Activated gamma-delta T cell treated with Interleukin-2 at 50 U/mL for 16 hours (primary cell): Measurements from ENCODE around the gene GNAS-AS1.
"Not testable (repeated sequence)": the region's sequence is repeated elsewhere in the genome, so short reads cannot be mapped to it uniquely, and the experiment has no call there.

ENCODE experiments used
- DNase-seq: peaks from one replicate; pipeline ENCODE4 v3.0.0-alpha.2; 2020

Gene GNAS-AS1

GRCh38 chr20:58829531-58829941 lies 21.2 kb downstream of the GNAS-AS1 start:
- DNase-seq = no peak

DNA sequence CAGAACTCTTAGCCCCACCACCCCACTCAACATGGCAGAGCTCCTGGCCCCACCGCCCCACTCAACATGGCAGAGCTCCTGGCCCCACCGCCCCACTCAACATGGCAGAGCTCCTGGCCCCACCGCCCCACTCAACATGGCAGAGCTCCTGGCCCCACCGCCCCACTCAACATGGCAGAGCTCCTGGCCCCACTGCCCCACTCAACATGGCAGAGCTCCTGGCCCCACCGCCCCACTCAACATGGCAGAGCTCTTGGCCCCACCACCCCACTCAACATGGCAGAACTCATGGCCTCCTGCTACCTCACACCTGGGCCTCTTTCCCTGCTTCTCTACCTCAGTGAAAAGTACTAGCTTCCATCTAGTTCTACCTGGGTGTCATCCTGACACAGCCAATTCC lies 21.9 kb downstream of the GNAS-AS1 start:
- DNase-seq = not testable (repeated sequence)

DNA sequence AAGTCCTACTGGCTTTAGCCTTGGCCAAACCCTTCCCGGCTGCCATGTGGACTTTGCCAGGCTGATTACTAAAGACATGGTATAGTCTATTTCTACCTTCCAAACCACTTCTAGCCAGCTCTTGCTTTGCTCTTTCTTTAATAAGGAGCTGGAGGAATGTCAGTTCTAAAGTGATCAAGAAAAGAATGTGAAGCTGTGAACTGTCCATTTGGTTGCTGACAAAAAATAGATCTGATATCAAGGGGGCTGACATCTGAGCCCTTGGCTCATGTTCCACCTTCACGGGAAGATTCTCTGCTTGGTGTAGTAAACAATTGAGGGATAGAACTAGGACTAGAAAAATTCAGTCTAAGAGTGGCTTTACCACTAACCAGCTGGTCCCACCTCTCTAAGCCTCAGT lies 22.6 kb downstream of the GNAS-AS1 start:
- DNase-seq = no peak

- DNase-seq = no peak
These were observed 24.4 kb downstream of the GNAS-AS1 start for GRCh38 chr20:58826271-58826670.

DNA sequence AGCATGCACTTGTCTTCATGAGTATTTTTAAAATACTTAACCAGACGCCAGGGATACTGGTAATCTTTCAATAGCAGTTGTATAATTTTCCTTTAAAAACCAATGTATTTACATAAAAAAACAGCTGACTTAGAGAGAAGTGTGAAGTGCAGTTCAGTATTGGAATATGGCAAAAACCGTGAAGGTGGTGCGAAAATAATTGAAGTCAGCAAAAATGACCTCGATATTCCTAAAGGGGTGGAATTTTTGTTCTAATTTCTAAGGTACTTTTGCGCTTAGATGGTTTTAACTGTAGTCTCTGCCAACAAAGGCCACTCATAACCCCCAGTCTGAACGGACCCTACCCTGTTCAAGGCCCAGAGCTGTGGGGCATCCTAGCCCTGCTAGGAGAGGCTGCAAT lies 25.3 kb downstream of the GNAS-AS1 start:
- DNase-seq = no peak

DNA sequence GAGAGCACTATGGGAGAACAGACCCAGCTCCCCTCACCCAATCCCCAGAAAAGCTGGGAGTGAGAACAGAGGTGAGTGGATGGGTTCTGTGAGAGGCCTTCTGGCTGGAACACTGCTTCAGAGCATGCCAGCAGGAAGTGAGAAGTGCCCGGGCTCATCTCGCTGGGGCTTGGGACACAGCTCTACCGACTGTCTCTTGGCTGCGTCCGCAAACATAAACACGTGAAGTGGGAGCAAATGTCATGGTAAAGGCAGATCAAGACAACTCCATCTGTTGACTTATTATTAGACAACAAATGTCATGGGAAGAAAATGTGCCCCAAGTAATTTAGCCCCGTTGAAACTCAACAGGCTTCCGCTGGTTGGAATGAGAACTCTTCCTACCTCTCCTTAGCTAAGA lies 25.9 kb downstream of the GNAS-AS1 start:
- no peak for DNase-seq

DNA sequence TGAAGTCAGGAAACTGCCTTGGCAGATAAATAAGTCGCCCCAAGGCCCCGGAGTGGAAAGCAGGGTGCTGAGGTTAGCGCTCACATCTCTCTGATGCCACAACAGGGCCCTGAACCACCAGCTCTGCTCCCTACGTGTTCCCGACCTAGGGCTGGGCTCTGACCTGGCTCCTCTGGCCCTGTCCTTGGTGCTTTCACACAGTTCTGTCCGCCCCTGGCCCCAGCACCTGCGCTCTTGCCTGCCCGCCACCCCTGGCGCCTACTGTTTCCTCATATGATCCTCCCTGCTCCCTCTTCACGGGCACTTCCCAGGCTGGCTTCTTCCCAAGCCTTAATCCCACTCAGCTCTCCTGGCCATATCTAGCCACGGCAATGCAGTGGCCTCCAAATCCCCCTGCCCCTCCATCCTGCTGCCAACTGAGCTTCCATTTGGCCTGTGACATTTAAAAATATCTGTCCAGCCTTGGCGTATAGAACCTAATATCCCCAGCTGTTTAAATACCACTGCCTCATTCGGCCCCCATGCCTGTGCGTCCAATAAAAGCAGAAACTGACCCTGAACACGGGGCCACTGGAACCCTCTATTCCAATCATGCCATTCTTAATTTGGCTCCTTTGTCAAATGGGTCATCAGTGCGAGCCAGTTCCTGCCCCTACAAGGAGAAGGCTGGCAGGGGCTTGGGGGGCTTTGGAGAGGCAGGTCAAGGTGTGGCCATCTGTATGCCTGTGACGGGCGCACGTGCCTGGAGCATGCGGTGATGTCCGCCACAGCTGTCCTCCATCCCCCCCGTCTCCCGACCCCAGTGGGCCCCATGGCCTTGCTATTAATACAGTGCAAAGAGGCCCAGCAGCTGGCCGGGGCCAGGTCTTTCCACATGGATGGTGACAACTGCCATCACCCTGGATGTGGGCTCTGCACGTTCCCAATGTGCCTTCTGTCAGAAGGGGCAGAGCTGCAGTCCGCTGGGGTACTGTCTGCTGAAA lies 27.7 kb downstream of the GNAS-AS1 start:
- DNase-seq = no peak

- DNase-seq = no peak
These were observed 28.6 kb downstream of the GNAS-AS1 start for GRCh38 chr20:58822149-58822548.

GRCh38 chr20:58820515-58820914 lies 30.2 kb downstream of the GNAS-AS1 start:
- not testable (repeated sequence) for DNase-seq

- no peak for DNase-seq
These were observed 30.8 kb downstream of the GNAS-AS1 start for GRCh38 chr20:58819921-58820320.

GRCh38 chr20:58818586-58819285 lies 32.0 kb downstream of the GNAS-AS1 start:
- no peak for DNase-seq

DNA sequence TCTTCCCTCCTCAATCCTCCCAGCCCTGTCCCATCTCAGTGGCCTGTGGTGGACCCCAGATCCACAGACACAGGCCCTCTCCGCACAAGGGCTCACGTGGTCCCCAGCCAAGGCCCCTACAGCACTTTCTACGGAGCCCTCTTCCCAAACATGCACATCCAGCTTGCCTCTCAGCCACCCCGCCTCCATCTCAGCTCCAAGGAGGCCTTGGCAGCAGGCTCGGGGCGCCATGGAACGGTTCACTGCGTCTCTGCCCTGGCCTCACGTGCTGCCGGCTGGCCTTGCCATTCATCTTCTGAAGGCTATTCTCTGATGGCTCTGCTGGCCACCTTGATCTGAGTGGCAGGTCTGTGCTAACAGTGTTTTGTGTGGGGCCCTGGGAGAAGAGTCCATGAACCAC lies 33.0 kb downstream of the GNAS-AS1 start:
- DNase-seq = no peak

DNA sequence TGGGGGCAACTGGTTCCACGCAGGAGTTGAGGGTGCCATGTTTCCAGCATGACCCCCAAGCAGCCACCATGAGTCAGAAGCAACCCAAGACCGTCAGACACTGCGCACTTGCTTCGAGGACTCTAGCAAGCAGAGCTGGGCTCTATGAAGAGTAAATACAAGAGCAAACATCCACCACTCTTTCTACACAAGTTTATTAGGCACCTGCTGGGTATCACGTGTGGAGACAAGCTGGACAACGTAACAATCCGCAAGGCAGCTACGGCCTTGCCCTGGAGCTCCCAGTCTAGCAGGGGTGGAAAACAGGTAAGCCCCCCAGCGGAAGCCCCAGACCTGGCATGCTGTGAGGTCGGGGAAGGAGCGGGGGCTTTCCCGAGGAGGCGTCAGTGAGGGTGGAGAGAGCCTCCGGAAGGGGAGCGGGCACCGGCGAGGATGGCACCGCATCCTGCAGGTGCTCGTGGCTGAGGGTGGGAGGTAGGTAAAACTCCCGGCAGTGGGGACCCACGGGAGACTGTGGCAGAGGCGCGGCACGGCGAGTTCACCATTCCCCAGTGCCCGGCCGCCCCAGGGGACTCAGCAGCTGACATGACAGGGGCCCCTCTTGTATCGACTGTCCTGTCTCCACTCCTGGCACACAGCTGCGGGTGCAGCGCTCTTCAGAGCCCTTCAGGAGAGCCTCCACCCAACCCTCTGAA lies 33.6 kb downstream of the GNAS-AS1 start:
- no peak for DNase-seq

DNA sequence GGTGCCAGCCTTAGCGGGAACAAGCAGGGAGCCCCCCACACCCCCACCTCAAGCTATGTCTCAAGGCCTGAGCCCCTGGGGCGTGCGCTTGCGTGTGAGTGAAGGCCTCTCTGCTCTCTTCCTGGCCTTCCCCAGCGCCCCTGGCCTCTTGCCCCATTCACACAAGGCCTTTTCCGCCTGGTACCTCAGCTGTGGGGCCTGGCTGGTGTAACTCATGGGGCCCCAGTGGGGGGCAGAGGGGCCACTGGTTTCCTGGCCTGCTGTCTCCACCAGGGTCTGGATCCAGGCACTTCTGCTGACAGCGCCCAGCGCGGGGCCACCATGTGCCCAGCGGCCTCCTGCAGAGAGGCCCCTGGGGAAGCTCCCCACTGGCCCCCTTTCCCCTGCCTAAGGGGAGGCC lies 34.7 kb downstream of the GNAS-AS1 start:
- DNase-seq = no peak

DNA sequence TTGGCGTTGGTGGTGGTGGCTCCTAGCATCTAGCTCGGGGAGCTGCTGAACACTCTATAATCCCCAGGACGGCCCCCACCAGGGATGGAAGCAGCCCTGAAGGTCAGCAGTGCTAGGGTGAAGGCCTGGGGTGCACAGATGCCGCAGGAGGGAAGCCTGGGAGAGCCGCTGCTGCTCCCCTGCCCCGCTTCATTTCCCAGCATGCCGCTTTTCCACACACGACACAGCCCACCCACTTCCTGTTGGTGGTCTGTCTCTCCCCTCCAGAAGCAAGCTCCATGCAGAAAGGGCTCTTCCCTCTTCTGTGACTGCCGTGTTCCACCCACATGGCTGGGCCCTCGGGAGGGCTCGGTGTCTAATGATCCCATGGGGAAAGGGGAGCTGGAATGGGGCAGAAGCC lies 35.3 kb downstream of the GNAS-AS1 start:
- DNase-seq = no peak

GRCh38 chr20:58813369-58813768 lies 37.3 kb downstream of the GNAS-AS1 start:
- DNase-seq = no peak

- no peak for DNase-seq
These were observed 39.4 kb downstream of the GNAS-AS1 start for GRCh38 chr20:58811334-58811733.

DNA sequence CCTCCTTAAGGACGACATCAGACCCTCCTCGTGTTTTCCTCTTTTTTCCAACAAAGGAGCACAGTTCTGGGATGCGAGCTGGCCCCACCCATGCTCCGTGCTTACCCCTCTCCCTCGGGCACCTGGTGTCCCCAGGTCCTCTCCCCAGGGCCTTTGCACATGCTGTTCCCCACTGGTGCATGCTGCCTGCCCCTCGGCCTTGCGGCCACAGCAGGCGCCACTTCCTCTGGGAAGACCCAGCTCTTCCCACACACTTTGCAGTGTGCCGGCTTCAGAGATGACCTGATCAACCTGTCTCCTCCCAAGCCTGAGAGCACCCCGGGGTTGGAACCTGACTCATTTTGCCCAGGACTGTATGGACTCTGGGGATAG lies 39.8 kb downstream of the GNAS-AS1 start:
- DNase-seq = no peak

DNA sequence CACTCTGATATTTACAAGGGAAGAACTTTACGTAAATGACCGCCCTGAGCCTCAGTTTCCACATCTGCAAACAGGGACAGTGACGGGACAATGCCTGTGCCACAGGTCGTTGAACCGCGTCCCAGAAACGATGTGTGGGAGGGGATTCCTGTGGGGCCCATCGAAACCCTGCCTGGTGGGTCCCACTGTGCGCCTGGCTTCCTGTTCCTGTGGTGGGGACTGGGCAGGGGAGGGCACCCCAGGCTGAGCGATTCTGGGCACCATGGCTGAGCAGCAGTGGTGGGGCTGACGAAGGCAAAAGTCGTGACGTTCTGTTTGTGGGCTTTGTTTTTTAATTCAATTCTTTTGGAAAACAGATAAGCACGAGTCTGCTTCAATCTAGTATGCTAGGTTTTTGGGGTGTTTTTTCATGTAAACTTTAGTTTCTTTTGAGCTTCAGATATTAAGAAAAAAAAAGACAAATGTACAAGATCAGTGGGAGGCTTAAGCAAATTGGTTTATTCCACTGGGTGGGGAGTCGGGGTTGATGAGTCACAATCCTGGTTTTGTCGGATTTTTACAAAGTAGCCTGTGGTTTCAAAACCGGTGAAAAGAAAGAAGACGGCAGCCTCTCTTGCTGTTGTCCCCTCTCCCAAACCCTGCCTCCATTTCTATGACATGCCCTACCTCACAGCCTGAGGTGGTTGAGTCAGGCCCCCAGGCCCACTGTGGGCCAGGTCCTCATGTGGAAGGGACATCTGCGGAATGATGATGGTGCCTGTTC lies 40.4 kb downstream of the GNAS-AS1 start:
- DNase-seq = no peak

- no peak for DNase-seq
These were observed 42.2 kb downstream of the GNAS-AS1 start for GRCh38 chr20:58808271-58809046.

DNA sequence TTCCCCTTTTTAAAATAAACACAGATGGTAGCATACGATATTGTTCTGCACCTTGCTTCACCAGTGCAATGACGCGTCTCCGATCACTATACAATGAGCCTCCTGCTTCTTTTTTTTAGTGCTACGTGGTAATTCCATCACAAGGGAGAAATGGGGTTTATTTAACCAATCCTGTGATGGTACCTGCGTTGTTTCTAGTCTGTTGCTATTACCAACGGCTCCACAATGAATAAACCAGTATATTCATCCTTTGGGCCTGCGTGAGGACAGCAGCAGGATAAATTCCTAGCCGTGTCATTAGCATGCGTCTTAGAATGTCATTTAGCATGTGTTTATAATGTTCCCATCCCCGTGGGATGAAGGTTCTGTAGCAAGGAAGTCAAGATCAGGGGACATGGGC lies 42.9 kb downstream of the GNAS-AS1 start:
- DNase-seq = no peak

DNA sequence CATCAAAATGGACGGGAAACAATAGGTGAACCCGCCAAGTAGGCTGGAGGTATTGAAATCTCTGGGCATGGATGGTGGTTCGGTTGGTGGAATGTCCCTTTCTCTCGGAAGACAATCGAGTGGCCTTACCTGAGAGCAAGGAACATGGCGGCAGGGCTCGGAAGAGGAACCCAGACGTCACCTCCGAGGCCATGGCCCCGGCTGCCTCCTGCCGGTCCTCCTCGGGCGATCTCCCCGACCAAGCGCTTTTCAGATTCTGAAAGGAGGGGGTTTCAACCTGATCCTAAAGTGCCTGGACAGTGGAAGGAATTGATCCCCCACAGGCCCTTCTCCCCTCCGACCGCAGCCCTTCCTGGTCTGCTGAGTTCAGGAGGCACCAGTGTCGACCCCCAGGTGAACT lies 47.2 kb downstream of the GNAS-AS1 start:
- no peak for DNase-seq
